K562 (cell line): Measurements from ENCODE around the gene MXRA7. TPM values are rescaled to one million over a fixed set of nuclear protein-coding genes. Genes with fewer than 3 reads are reported as not detected.

Experiments used
- ETV5 ChIP-seq: sonication (generic); formaldehyde crosslinking; IDR thresholded peaks from 2 replicates; pipeline ENCODE4 v1.4.0; 2020; ENCODE audit warnings: low read depth, mild to moderate bottlenecking, missing genetic modification reagents
- IRF1 ChIP-seq: sonication (generic); formaldehyde crosslinking; IDR thresholded peaks from 2 replicates; pipeline ENCODE4 v1.8.0; 2022; ENCODE audit warnings: missing genetic modification reagents, mild to moderate bottlenecking, borderline replicate concordance
- PBX2 ChIP-seq, 2 experiments: IDR thresholded peaks in 1 of 2; conservative IDR thresholded peaks in 1 of 2; 2 replicates each; pipeline ENCODE4 v1.6.1; 2016; ENCODE audit warnings: low read depth in 2 of 2, mild to moderate bottlenecking in 1 of 2, missing compliant biosample characterization in 1 of 2, missing genetic modification characterization in 1 of 2, moderate library complexity in 1 of 2
- PHB ChIP-seq: fragments of 250-450 bp; sonication (Bioruptor Pico); IDR thresholded peaks from 2 replicates; pipeline ENCODE4 v1.5.0; 2021
- POLR2H ChIP-seq: IDR thresholded peaks from 2 replicates; pipeline ENCODE4 v1.6.1; 2016; ENCODE audit warnings: missing genetic modification characterization, low read depth, mild to moderate bottlenecking, control low read depth, missing compliant biosample characterization, moderate library complexity
- PRPF4 ChIP-seq: fragments of 200-400 bp; formaldehyde crosslinking; IDR thresholded peaks from one replicate; pipeline ENCODE4 v1.6.1; 2017; ENCODE audit warnings: low read length, low read depth, mild to moderate bottlenecking; ENCODE audit not compliant: insufficient read depth, poor library complexity, severe bottlenecking
- TCF7 ChIP-seq: sonication (generic); IDR thresholded peaks from 2 replicates; pipeline ENCODE4 v1.6.1; 2016; ENCODE audit warnings: antibody characterized with exemption, borderline replicate concordance
- ZC3H11A ChIP-seq: IDR thresholded peaks from 2 replicates; pipeline ENCODE4 v1.6.1; 2012; ENCODE audit warnings: low read depth, low read length, improper control_type of control experiment
- ZNF282 ChIP-seq: sonication (generic); formaldehyde crosslinking; IDR thresholded peaks from 2 replicates; pipeline ENCODE4 v1.8.1; 2023; ENCODE audit warnings: missing genetic modification reagents
- polyA plus RNA-seq, 8 experiments: library from polyadenylated mRNA; depleted of rRNA in 4 of 8; stranded (reverse) in 5 of 8; unstranded in 3 of 8; fragments of >200 nt; fragmentation: Nextera tagmentation in 2 of 8; fragmentation: Illumina TruSeq in 1 of 8; extraction: Ambion mirVana in 2 of 8; extraction: Trizol in 1 of 8; gene quantifications; 2 replicates each; pipeline versions ENCODE4 v1.2.1 to v1.2.3, GENCODE V29; 2011 to 2014; ENCODE audit warnings: inconsistent platforms in 1 of 8, missing spikeins in 1 of 8
- total RNA-seq, 7 experiments: library from RNA; depleted of rRNA in 6 of 7; stranded (reverse); fragments of >200 nt in 6 of 7; fragmentation: Illumina TruSeq in 2 of 7; extraction: Trizol in 2 of 7; gene quantifications; 2 replicates each; pipeline versions ENCODE4 v1.2.1 to v1.2.3, GENCODE V29; 2011 to 2021; ENCODE audit warnings: low replicate concordance in 1 of 7
- TF ChIP-seq, protein P1 (sequence below): fragments of 150-350 bp; conservative IDR thresholded peaks from 2 replicates; pipeline ENCODE4 v1.6.1; 2014; ENCODE audit warnings: low read length
- TF ChIP-seq, protein P2 (sequence below), 2 experiments: fragments of 450-650 bp; IDR thresholded peaks; 2 replicates each; pipeline ENCODE4 v1.6.1; 2016; ENCODE audit warnings: mild to moderate bottlenecking in 2 of 2, borderline replicate concordance in 1 of 2, low read depth in 1 of 2, moderate library complexity in 1 of 2

Gene MXRA7
- total and polyA plus RNA-seq, 9 of the 15 experiments (the other 6 are each of a cell fraction or from before 2014, with no cell fraction given) = 2.6 to 38.4 (median 14.3) TPM

DNA sequence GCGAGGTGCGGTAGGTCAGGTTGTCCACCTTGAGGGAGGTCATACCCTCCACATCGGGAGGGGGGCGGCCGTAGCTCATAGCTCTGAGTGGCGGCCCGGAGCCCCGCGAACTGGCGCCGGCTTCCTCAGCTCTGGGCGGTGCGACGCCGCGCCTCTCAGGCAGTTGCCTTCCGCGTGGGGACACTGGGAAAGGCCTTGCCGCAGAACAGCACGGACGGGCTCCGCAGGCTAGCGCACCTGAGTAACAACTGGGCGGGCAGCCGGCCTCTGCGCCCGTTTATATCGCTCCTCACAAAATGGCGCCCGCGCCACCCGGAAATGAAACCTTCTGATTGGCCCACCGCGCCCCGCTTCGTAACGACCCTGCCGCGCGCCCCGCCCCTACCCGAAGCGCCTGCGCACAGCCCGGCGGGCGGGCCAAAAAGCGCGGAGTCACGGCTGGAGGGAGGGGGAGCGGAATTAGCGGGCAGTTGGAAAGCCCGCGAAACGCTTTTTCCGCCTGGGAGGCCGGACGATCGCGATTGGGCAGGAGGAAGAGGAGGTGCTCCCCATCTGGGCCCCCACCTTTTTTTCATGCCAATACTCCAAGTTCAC is 26.4 kb upstream of the MXRA7 start, which contains the start of gene SRSF2 (continued):
- TF ChIP-seq, protein P1, sequence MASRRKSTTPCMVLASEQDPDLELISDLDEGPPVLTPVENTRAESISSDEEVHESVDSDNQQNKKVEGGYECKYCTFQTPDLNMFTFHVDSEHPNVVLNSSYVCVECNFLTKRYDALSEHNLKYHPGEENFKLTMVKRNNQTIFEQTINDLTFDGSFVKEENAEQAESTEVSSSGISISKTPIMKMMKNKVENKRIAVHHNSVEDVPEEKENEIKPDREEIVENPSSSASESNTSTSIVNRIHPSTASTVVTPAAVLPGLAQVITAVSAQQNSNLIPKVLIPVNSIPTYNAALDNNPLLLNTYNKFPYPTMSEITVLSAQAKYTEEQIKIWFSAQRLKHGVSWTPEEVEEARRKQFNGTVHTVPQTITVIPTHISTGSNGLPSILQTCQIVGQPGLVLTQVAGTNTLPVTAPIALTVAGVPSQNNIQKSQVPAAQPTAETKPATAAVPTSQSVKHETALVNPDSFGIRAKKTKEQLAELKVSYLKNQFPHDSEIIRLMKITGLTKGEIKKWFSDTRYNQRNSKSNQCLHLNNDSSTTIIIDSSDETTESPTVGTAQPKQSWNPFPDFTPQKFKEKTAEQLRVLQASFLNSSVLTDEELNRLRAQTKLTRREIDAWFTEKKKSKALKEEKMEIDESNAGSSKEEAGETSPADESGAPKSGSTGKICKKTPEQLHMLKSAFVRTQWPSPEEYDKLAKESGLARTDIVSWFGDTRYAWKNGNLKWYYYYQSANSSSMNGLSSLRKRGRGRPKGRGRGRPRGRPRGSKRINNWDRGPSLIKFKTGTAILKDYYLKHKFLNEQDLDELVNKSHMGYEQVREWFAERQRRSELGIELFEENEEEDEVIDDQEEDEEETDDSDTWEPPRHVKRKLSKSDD = 0 out of 2 replicates have a peak, but pooled peaks have one; percentile 37
- peak; percentile 100 for TF ChIP-seq PRPF4
- peak; percentile 99 for TF ChIP-seq POLR2H (tag)
- TF ChIP-seq PBX2 (CRISPR knock-in tag; IDR thresholded peaks at IDR 0.05; ENCODE audit: low read depth) = 0 out of 2 replicates have a peak, but pooled peaks have one; percentile 3
- TF ChIP-seq PBX2 (tag; conservative IDR thresholded peaks at IDR 0.05; ENCODE audit: low read depth) = no peak
- TF ChIP-seq PHB (CRISPR knock-in tag) = peak; percentile 93
- TF ChIP-seq, protein P2, sequence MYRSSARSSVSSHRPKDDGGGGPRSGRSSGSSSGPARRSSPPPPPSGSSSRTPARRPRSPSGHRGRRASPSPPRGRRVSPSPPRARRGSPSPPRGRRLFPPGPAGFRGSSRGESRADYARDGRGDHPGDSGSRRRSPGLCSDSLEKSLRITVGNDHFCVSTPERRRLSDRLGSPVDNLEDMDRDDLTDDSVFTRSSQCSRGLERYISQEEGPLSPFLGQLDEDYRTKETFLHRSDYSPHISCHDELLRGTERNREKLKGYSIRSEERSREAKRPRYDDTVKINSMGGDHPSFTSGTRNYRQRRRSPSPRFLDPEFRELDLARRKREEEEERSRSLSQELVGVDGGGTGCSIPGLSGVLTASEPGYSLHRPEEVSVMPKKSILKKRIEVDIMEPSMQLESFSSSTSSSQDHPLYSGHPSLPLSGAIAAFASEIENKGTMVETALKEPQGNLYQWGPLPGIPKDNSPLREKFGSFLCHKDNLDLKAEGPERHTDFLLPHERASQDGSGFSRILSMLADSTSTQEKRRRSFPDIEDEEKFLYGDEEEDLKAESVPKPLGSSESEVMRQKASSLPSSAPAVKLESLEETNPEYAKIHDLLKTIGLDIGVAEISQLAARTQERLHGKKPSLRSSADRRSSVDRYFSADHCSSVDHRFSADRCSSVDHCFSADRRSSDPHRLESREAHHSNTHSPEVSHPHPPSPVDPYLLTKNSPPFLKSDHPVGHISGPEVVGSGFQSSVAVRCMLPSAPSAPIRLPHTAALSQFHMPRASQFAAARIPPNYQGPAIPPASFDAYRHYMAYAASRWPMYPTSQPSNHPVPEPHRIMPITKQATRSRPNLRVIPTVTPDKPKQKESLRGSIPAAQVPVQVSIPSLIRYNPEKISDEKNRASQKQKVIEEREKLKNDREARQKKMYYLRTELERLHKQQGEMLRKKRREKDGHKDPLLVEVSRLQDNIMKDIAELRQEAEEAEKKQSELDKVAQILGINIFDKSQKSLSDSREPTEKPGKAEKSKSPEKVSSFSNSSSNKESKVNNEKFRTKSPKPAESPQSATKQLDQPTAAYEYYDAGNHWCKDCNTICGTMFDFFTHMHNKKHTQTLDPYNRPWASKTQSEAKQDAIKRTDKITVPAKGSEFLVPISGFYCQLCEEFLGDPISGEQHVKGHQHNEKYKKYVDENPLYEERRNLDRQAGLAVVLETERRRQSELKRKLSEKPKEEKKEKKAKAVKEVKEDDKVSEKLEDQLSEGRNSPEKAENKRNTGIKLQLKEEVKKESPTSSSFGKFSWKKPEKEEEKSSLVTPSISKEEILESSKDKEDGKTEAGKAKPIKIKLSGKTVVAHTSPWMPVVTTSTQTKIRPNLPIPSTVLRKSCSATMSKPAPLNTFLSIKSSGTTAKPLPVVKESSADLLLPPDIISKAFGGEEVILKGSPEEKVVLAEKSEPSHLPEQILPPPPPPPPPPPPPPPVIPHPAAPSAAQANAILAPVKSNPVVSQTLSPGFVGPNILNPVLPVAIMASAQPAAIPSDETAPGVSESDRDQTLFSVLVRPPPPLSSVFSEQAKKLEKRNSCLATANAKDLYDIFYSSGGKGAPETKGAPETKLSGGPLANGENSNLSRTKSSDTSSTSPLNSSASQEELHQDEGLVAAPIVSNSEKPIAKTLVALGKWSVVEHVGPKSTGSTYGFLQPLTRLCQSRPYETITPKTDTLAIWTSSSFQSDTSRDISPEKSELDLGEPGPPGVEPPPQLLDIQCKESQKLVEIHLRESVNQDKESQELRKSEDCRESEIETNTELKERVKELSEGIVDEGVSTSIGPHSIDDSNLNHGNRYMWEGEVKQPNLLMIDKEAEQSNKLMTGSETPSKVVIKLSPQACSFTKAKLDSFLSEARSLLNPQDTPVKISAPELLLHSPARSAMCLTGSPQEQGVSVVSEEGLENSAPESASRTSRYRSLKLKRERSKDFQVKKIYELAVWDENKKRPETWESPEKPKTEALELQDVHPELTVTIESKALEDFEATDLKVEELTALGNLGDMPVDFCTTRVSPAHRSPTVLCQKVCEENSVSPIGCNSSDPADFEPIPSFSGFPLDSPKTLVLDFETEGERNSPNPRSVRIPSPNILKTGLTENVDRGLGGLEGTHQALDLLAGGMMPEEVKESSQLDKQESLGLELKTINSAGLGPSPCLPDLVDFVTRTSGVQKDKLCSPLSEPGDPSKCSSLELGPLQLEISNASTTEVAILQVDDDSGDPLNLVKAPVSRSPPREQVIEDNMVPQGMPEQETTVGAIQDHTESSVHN (IDR thresholded peaks at IDR 0.05; ENCODE audit: borderline replicate concordance in 1 of 2, low read depth in 1 of 2) = no peak
- peak; percentile 95 for TF ChIP-seq ZC3H11A
- no peak; the same call in 1 of the 2 replicates for TF ChIP-seq TCF7
- 0 out of 2 replicates have a peak, but pooled peaks have one; percentile 66 for TF ChIP-seq IRF1
- TF ChIP-seq ETV5 (CRISPR knock-in tag) = peak; percentile 62; the same call in 1 of the 2 replicates
- TF ChIP-seq ZNF282 (CRISPR knock-in tag) = peak; percentile 89; the same call in 1 of the 2 replicates
